Measurements from ENCODE around the gene PLAGL2. TPM values are rescaled to one million over a fixed set of nuclear protein-coding genes. Genes with fewer than 3 reads are reported as not detected.

Gene PLAGL2
- total RNA-seq, 3 donors from 2014 or later = 12.9 to 21.9 (median 16.5) TPM

GRCh38 chr20:32157611-32158010 is 49.9 kb downstream of the PLAGL2 start:
- intact Hi-C loops (cut with DNase I, micrococcal nuclease) = no loop called here
- TF ChIP-seq CTCF (IDR thresholded peaks at IDR 0.05) = no peak
- ATAC-seq (no peak), DNase-seq (no peak)
- peaks cover 2% of the 10 kb centered on the region for H3K36me3 ChIP-seq (ENCODE audit: low read depth)
- peaks cover 6% of the 10 kb centered on the region for H3K4me1 ChIP-seq (ENCODE audit: low read depth)
- no peak overlapping the region for H3K4me3 ChIP-seq
- H3K9me3 ChIP-seq = no peaks in the 10 kb centered on the region

- Histone ChIP-seq H3K9me3 (no peaks in the 10 kb centered on the region), H3K36me3 (ENCODE audit: low read depth) (no peaks in the 10 kb centered on the region), H3K4me1 (ENCODE audit: low read depth) (peaks cover 10% of the 10 kb centered on the region), H3K4me3 (no peak overlapping the region)
- intact Hi-C loops (cut with DNase I, micrococcal nuclease) = no loop called here
- peak; percentile 84 for ATAC-seq
- DNase-seq = peak; percentile 61 to 84 (median 64)
- no peak for TF ChIP-seq CTCF (IDR thresholded peaks at IDR 0.05)
Measured at GRCh38 chr20:32155017-32155981, 52.2 kb downstream of the PLAGL2 start.

GRCh38 chr20:32153771-32154170 is 53.8 kb downstream of the PLAGL2 start:
- no peak for DNase-seq
- intact Hi-C loops (cut with DNase I, micrococcal nuclease) = no loop called here
- no peak for ATAC-seq
- H3K9me3 ChIP-seq = no peaks in the 10 kb centered on the region
- H3K36me3 ChIP-seq (ENCODE audit: low read depth) = no peaks in the 10 kb centered on the region
- H3K4me1 ChIP-seq (ENCODE audit: low read depth) = peaks cover 10% of the 10 kb centered on the region
- TF ChIP-seq CTCF (IDR thresholded peaks at IDR 0.05) = no peak
- no peak overlapping the region for H3K4me3 ChIP-seq

GRCh38 chr20:32153156-32153665 is 54.3 kb downstream of the PLAGL2 start:
- ATAC-seq = no peak
- intact Hi-C loops (cut with DNase I, micrococcal nuclease) = no loop called here

More at GRCh38 chr20:32153156-32153665, 54.3 kb downstream of the PLAGL2 start:
- no peaks in the 10 kb centered on the region for H3K36me3 ChIP-seq (ENCODE audit: low read depth)
- no peak for DNase-seq
- H3K9me3 ChIP-seq = no peaks in the 10 kb centered on the region
- TF ChIP-seq CTCF (IDR thresholded peaks at IDR 0.05) = no peak
- H3K4me3 ChIP-seq = no peak overlapping the region
- peaks cover 10% of the 10 kb centered on the region for H3K4me1 ChIP-seq (ENCODE audit: low read depth)

Data from mucosa of descending colon (tissue), 3 donors.